ENCODE data around the gene LRRC14B.

- TF ChIP-seq CTCF (IDR thresholded peaks at IDR 0.05; ENCODE audit: low read depth, low read length, missing input control), result no peak
- no peak for TF ChIP-seq MAX (IDR thresholded peaks at IDR 0.05)
- no peak for TF ChIP-seq GABPA (IDR thresholded peaks at IDR 0.05 in 1 of 2, conservative IDR thresholded peaks at IDR 0.05 in 1 of 2)
- no peak for TF ChIP-seq JUND (IDR thresholded peaks at IDR 0.05)
- TF ChIP-seq RAD21 (IDR thresholded peaks at IDR 0.05), result no peak
- no peak for TF ChIP-seq TAF1 (conservative IDR thresholded peaks at IDR 0.05)
- no peak for TF ChIP-seq REST (IDR thresholded peaks at IDR 0.05)
- no peak for TF ChIP-seq HNF4A (conservative IDR thresholded peaks at IDR 0.05)
- TF ChIP-seq ZBTB33 (IDR thresholded peaks at IDR 0.05), result no peak
- TF ChIP-seq ATF3 (IDR thresholded peaks at IDR 0.05), result no peak
Observed at GRCh38 chr5:159448-160172, 31.7 kb upstream of the LRRC14B start.

Measured in liver (tissue), 3 donors.